HG03571 (cell line): ENCODE data around the gene OTOR.

Experiments used
- ATAC-seq: cut with Tn5 transposase; IDR thresholded peaks from one replicate; pipeline ENCODE4 v1.9.1; 2021; ENCODE audit not compliant: unreplicated experiment

OTOR gene

GRCh38 chr20:16748308-16748900 lies at the start of gene OTOR:
Gene OTOR, plus strand, starts transcription at chr20:16748358. Its CDS starts 44 bp downstream, at chr20:16748402.
- no peak for ATAC-seq

GRCh38 chr20:16699293-16699692 lies 48.9 kb upstream of the OTOR start:
- ATAC-seq = no peak

GRCh38 chr20:16701296-16701695 lies 46.9 kb upstream of the OTOR start:
- ATAC-seq = no peak

GRCh38 chr20:16703570-16703969 lies 44.6 kb upstream of the OTOR start:
- no peak for ATAC-seq

GRCh38 chr20:16707674-16708073 lies 40.5 kb upstream of the OTOR start:
- ATAC-seq = no peak

- no peak for ATAC-seq
Measured at GRCh38 chr20:16708602-16709001, 39.6 kb upstream of the OTOR start.

- ATAC-seq = peak; percentile 79
Measured at GRCh38 chr20:16709017-16709416, 39.1 kb upstream of the OTOR start.

- no peak for ATAC-seq
Measured at GRCh38 chr20:16710781-16711180, 37.4 kb upstream of the OTOR start.

GRCh38 chr20:16711661-16712258 lies 36.4 kb upstream of the OTOR start:
- no peak for ATAC-seq

GRCh38 chr20:16712511-16712947 lies 35.6 kb upstream of the OTOR start:
- ATAC-seq = no peak

GRCh38 chr20:16713066-16713465 lies 35.1 kb upstream of the OTOR start:
- no peak for ATAC-seq

GRCh38 chr20:16714242-16714641 lies 33.9 kb upstream of the OTOR start:
- ATAC-seq = no peak

GRCh38 chr20:16714751-16715150 lies 33.4 kb upstream of the OTOR start:
- no peak for ATAC-seq

GRCh38 chr20:16719421-16719820 lies 28.7 kb upstream of the OTOR start:
- no peak for ATAC-seq

- ATAC-seq = no peak
Measured at GRCh38 chr20:16729080-16729479, 19.1 kb upstream of the OTOR start.

GRCh38 chr20:16729565-16730460 lies 18.3 kb upstream of the OTOR start, which contains the start of gene SNRPB2:
Gene SNRPB2, plus strand, starts transcription at chr20:16730026. Its CDS starts 1,677 bp downstream, at chr20:16731703.
- peak; percentile 99 for ATAC-seq

GRCh38 chr20:16732506-16733152 lies 15.5 kb upstream of the OTOR start:
- ATAC-seq = no peak

GRCh38 chr20:16740365-16741072 lies 7.6 kb upstream of the OTOR start:
- ATAC-seq = no peak

- no peak for ATAC-seq
Measured at GRCh38 chr20:16744178-16744807, 3.9 kb upstream of the OTOR start.

GRCh38 chr20:16745204-16745603 lies 3.0 kb upstream of the OTOR start:
- no peak for ATAC-seq
